HG02938 (cell line): ENCODE measurements around the gene FILIP1L.
"Not testable (repeated sequence)": the region's sequence is repeated elsewhere in the genome, so short reads cannot be mapped to it uniquely, and the experiment has no call there.

Source experiments
- ATAC-seq: cut with Tn5 transposase; IDR thresholded peaks from one replicate; pipeline ENCODE4 v1.9.1; 2021; ENCODE audit warnings: mild to moderate bottlenecking, moderate library complexity; ENCODE audit not compliant: unreplicated experiment

The FILIP1L gene

DNA sequence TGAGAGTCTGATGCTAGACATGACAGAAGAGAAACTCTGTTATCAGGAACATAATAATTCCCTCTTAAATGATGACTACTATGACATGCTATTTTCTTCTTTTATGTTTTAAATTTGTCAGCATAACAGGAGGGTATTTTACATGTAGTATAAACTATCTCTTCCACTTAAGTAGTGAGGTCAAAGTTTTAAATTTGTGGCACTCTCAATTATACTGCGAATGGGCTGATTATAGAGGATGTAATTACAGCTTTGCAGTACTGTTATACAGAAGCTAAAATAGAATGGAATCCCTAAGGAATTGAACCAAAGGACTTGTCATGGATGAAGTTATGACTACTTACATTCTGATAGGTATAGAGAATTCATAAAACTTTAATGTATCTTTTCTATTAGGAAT lies 262.3 kb downstream of the FILIP1L start:
- no peak for ATAC-seq

DNA sequence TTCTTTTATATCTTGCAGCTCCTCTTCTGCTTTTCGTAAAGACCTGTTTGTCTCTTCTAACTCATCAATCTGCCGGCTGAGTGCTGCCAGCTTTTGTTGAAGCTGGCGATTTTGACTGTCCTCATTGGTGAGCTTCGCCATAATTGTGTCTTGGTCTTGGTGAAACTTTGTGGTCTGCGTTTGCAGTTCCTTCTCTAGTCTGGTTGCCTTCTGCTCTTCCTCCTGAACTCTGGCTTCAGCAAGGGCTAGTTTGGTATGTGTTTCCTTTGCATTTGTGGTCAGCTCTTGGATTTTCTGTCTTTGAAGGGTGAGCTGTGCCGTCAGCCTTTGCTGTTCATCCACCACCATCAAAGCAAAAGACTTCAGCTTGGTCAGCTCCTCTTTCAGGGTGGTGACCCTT lies 263.7 kb downstream of the FILIP1L start:
- ATAC-seq: no peak

DNA sequence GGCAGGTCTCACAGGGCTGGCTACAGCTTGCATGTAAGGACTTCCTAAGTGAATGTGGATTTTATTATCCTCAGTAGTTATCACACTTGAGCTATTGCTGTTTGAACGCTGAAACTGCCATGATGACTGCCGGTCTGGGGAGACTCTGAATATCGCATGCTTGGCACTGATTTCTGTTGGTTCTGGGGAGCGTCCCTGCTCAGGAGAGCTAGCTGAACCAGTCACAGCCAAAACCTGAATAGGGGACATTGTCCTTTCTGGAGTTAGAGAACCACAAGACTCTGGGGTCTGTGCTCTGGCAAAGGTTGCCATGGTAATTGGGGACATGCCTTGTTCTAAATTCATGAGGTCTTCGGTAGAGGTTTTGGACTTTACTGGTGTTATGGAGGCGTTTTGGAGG lies 265.9 kb downstream of the FILIP1L start:
- no peak for ATAC-seq

DNA sequence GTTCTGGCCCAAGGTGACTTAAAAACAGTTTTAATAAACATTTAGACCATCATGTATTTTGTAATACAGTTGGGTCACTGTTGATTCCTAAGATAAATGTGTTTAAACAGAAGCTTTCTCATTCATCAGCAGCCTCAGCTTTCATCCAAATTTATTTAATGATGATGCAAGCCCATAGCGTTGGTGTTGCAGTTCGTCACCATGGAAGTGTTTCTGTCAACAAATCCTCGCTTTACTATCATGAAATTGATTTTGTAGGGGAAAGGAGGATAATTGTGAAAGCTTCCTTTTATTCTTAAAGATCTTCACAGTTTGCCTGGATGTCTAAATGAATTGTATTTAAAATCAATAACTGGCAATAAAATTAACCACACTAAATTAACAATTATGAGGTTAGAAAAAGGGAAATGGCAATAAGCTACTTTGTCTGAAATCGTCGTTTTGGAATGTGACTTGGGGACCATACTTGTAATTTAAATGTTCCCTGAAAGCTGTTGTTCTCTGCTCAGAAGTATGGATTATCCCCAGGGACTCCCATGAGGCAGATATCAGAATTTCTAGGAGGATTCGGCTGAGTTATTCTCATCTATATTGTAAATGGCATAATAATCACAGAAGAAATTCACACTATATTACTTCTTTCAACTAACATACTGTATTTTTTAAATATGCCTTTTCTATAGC lies 267.7 kb downstream of the FILIP1L start:
- ATAC-seq: no peak

DNA sequence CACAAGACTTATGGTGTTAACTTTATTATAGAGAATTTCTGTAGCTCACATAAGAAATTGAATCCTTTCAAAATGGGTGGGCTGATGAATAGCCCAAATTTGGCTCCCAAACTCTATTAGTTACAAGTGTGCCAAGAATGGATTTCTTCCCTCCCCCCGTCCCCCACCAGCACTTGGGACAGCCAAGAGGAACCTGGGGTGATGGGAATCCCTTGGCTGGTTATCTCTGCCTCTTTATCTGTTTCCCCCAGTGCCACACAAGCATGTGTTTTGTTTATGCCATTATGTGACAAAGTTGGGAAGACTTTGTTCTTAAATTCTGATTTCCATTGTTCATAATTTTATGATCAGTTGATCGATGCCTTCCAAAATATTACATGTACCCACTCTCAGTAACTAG lies 268.3 kb downstream of the FILIP1L start:
- ATAC-seq: no peak

DNA sequence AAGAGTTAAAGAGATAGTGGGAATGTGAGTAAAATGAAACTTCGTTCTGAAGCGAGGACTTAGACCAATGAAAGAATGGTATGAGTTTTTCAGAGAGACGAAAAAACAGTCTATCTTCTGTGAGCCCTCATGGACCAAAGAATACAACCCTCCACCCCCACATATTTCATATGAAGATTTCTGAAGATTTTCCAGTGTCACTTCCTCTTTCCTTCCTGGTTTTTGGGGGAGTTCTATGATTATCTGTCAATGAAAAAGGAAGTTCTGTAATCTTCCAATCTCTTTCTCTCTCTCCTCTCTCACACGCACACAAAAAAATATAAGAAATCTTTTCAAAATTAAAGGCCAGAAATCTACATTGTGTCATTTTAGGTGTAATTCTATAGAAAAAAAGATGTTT lies 269.0 kb downstream of the FILIP1L start:
- no peak for ATAC-seq

DNA sequence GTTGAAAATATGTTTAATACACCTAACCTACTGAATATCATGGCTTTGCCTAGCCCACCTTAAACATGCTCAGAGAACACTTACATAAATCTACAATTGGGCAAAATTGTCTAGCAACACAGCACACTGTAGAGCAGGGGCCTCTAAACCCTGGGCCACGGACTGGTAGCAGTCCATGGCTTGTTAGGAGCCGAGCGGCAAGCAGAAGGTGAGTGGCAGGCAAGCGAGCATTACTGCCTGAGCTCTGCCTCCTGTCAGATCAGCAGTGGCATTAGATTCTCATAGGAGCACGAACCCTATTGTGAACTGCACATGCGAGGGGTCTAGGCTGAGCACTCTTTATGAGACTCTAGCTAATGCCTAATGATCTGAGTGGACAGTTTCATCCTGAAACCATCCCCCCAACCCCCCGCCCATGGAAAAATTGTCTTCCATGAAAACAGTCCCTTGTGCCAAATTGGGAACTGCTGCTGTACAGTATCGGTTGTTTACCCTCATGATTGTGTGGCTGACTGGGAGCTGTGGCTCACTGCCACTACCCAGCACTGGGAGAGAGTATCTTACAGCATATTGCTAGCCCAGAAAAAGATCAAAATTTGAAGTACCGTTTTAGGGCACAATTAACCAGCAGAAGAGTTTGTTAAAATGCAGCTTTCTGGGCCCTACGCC lies 270.6 kb downstream of the FILIP1L start:
- no peak for ATAC-seq

DNA sequence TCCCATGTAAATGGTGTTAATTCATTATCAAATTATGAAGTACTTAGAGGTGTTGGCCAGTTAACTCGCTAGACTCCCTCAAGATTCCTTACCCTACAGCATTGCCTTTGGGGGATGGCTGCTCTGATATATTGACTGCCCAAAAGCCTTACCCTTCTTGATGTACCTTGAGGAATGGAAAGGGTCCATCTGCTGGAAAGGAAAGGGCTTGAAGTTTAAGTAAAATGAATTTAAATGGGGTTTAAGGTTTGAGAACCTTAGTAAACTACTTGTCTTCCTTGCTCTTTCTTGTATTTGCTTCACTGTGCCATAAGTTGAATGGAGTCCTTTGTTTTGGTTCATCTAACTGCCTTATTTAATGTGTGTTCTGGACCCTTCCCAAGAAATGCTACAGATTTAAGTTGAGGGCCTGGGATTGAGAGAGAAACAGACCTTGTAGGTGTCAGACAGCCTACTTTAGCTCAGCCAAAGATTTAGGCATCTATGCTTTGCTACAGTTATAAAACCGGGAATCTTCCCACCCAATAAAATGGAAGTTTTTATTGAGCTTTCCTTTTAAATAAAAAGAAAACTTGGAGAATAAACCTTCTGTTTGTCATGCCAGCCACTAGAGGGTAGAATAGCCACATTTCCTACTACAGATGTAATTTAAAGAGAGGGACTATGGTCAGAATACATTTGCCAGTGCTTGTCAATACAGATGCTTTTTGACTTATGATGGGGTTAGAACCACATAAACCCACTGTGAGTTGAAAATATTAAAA lies 271.3 kb downstream of the FILIP1L start:
- peak; percentile 64 for ATAC-seq

DNA sequence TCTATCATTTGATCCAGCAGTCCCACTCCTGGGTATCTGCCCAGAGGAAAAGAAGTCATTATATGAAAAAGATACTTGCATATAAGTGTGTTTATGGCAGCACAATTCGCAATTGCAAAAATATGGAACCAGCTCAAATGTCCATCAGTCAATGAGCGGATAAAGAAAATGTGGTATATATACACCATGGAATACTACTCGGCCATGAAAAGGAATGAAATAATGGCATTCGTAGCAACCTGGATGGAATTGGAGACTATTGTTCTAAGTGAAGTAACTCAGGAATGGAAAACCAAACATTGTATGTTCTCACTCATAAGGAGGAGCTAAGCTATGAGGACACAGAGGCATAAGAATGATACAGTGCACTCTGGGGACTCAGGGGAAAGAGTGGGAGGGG lies 272.4 kb downstream of the FILIP1L start:
- ATAC-seq: not testable (repeated sequence)

DNA sequence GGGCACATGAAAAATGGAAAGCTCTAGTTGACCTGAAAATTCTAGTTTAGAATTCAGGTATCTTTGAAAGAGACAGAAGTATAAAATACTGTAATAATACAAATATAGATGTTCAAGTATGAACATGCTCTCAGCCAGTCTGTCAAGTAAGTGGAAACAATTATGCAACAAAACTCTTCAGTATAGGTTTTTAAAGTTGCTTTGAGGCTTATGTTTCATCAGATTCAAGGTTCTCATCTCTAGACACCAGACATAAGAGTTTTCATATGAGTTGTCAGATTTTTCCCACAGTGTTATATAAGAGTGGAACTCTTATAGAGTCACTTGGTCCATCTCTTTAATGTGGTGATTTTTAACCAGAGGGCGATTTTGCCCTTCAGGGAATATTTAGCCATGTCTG lies 274.7 kb downstream of the FILIP1L start:
- no peak for ATAC-seq

DNA sequence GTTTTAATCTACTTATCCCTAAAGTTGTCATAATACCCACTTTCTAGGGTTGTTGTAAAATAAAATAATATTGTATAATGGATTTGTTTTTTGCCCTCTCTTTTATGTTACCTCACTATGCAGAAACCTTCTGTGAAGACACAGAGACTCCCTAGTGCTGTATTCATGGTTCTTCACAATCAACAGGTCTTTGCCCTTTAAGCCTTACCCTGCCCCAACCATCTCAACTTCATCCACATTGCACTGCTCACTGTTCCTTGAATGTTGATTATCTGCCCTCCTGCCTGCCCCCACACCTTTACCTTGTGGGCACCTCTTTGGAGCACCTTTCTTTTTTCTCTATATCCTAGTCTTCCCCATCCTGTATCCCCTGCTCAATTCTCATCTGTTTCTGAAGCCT lies 275.5 kb downstream of the FILIP1L start:
- ATAC-seq: no peak

DNA sequence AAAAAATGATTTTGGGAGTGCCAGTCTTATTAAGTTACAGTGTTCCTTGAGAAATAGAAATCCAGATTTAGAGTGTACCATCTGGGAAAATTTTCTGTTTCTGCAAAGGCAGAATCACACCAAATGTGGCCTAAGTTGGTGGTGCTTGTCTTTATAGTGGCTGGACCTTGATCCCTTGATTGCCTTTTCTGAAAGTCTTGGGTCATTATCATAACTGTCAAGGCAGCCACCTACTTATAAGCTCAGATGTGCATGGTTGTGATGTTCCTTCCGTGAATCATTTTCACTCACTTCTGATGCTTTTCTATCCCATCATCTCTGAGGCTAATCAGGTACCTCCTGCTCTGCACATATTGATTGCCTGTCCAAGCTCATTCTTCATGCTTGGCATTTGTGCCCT lies 276.6 kb downstream of the FILIP1L start:
- ATAC-seq: no peak

DNA sequence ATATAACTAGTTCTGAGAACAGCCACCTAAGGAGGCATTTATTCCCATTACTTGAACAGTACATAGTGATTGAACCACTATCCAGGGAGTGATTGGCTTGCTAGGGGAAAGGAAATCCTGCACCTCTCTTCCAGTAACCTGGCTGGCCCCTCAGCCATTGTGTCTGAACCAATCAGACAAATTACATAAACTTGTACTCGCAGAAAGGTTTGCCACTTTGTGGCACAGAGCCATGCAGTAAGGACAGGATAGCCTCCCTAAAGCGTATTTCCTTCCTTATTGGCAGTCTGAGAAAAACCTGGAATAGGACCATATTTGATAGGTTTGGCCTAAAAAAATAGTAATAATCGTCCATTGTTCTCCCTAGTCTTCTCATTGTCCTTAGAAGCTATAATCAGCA lies 277.6 kb downstream of the FILIP1L start:
- ATAC-seq: no peak

DNA sequence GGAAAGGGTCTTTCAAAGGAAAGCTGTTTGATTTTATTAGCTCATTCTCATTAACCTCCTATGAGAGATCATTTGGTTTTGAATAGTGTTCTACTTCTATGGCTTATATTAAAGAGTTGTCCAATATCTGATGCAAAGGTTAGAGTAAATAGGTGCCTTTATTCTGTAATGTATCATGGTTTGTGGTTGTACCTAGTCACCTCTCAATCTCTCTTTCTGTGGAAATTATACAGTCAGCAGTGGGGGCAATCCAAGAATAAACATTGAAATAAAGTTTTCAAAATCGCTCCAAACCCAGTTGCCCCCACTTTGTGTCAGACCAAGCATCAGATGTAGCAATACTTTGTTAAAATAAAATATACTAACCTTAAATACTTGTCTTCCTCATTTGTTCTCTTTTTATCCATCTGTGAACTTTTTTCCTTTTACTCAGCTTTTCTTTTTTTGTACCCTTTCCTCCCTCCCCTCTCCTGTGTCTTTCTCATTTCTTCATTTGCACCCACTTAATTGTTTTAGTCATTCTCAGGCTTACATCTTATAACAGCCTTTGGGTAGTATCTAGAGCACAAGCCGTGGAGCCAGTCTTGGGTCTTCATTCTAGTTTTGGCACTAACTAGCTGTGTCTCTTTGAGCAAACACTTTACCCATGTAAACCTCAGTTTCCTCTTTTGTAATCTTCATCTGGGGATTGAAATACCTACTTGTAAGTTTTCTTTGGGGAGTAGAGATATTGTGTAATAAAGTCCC lies 279.9 kb downstream of the FILIP1L start:
- ATAC-seq: no peak

DNA sequence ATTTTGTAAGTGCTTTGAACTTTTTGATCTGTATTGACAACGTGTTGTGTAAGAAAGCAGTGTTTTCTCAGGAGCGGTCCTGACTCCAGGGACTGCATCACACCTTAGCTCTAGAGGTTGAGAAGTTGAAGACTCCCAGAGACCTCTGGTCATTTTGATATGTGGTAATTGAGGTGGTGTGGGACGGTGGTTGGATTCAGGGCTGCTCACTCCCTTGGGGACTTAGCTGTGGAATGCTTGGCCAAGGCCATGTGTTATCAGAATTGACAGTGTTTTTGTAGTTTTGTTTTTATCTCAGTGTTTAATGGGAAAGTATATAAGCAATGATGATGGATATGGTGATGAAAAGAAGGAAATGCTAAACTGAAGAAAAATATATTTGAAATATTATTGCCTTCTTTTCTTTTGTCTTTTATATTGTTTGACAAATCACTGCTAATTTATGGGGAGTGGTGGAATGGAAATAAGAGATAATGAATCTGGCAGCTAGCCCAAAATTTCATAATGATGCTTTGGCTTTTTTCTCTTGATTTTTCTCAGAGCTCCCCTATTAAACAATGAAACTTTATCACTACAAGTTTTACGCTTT lies 280.6 kb downstream of the FILIP1L start:
- no peak for ATAC-seq

DNA sequence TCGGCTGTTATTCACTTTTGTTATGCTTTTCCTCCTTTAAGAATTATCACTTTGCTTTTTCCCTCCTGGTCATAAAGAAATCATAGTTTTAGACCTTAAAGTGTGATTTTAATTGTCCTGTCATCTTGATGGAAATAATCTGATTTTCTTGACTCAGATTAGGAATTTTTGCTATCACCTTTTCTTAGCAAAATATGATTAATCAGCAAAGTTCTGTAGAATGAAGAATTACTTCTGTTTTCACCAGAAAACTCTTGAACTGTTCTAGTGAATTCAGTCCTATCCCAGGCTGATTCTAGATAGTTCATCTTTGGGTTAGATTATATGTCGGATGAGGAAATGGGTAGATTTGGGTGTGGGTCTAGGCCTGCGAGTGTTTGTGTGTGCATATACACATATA lies 284.5 kb downstream of the FILIP1L start:
- ATAC-seq: no peak

DNA sequence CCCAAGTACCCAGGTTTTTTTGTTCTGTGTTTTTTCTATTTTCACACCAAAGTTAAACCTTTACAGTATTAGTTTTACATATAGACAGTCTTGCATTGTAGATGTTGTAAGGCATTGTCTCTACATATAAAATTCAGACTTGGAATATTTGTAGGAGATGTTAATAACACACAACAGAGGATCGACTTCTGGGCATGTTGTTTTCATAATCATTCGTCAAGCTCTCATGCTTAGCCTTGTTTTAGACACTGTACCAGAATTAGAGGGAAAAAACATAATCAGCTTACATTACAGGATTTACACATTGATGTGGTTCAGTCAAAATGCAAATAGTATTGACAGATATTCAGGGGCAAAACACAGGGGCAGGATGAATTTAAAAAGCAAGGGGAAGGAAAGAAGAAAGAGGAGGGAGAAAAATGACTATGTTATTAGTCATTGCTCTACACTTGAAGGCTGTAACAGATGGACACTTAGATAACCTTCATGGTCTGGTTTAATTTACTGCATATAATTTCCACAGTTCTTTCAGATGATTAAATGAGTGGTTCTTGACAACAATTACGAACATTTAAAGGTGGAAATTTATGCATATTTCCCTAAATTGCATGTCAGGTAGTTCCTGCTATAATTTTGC lies 289.2 kb downstream of the FILIP1L start:
- no peak for ATAC-seq

DNA sequence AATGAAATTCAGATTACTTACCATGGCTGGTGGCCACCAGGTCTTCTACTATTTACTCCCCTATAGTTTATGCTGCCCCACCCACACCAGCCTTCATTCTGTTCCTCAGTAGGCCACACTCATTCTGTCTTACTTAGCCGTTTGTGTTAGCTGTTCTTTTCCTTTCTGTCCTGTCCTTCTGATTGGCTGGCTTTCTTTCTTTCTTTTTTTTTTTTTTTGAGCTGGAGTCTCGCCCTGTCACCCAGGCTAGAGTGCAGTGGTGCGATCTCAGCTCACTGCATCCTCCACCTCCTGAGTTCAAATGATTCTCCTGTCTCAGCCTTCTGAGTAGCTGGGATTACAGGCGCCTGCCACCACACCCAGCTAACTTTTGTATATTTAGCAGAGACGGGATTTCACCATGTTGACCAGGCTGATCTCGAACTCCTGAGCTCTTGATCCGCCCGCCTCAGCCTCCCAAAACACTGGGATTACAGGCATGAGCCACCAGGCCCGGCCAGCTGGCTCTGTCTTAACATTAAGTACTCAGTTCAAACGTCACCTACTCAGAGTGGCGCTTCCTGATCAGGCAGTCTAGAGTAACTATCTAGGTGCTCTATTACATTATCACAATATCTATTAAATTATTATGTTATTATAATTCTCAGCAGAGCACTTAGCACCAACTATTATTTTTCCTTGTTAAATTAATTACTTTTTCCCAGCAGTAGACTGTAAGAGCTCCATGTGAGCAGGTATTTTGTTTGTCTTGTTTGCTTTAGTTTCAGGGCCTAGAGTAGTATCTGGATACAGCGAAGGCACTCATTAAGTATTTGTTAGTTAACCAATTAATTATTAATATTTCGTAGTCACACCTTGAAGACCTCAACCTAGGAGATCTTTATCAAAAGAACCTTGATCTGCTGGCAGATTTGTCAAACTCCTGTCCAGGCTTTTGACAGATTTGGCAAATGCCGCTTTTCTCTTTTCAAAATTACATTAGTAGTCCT lies 290.3 kb downstream of the FILIP1L start:
- no peak for ATAC-seq

DNA sequence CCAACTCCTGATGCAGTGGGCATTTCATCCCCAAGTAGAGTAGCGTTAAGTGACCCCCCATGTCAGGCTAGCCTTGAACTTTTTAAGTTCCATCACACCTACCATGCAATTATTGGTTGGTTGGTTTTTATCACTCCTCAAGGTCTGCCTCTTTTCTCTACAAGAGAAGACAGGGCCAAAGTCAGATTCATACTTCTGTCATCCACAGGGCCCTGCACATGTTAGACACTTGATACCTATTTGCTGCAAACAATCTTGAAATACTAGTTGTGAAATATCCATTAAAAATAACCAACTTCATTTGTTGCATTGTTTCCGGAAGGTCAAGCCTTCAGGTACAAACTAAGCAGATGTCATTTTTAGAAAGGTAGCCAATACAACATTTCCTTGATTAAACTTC lies 295.5 kb downstream of the FILIP1L start:
- ATAC-seq: no peak
